Measurements from ENCODE around the gene DPP6.

DPP6 gene

GRCh38 chr7:154913638-154914307, 861.6 kb downstream of the DPP6 start:
- no peak overlapping the region for H3K27ac ChIP-seq

GRCh38 chr7:154914308-154914995, 862.3 kb downstream of the DPP6 start:
- no peaks in the 10 kb centered on the region for H3K27me3 ChIP-seq (ENCODE audit: control insufficient read depth, insufficient read depth, low read length)
- no peak overlapping the region for H3K27ac ChIP-seq
- H3K9me3 ChIP-seq (ENCODE audit: control insufficient read depth, low read length) = no peaks in the 10 kb centered on the region
- peak overlapping the region; percentile 97 for H2AFZ ChIP-seq
- no peak overlapping the region for H3K4me3 ChIP-seq (ENCODE audit: low read depth, low read length)
- TF ChIP-seq CTCF (IDR thresholded peaks at IDR 0.05) = no peak
- H3K4me1 ChIP-seq = peaks cover 28% of the 10 kb centered on the region
- H3K4me2 ChIP-seq (ENCODE audit: low read length) = no peak overlapping the region
- H3K36me3 ChIP-seq (ENCODE audit: control insufficient read depth, insufficient read depth, low read length) = no peaks in the 10 kb centered on the region
- no peak overlapping the region for H3K9ac ChIP-seq
- H3K79me2 ChIP-seq = no peaks in the 10 kb centered on the region

More at GRCh38 chr7:154913638-154914307, 861.6 kb downstream of the DPP6 start:
- peak; percentile 94 for TF ChIP-seq CTCF (IDR thresholded peaks at IDR 0.05)
- H3K9ac ChIP-seq = no peak overlapping the region
- H3K27me3 ChIP-seq (ENCODE audit: control insufficient read depth, insufficient read depth, low read length) = no peaks in the 10 kb centered on the region
- H3K4me3 ChIP-seq (ENCODE audit: low read depth, low read length) = no peak overlapping the region
- H3K4me1 ChIP-seq = peaks cover 28% of the 10 kb centered on the region
- no peak overlapping the region for H3K4me2 ChIP-seq (ENCODE audit: low read length)
- H3K9me3 ChIP-seq (ENCODE audit: control insufficient read depth, low read length) = no peaks in the 10 kb centered on the region
- H3K36me3 ChIP-seq (ENCODE audit: control insufficient read depth, insufficient read depth, low read length) = no peaks in the 10 kb centered on the region
- H3K79me2 ChIP-seq = no peaks in the 10 kb centered on the region
- peak overlapping the region; percentile 97 for H2AFZ ChIP-seq

- no peaks in the 10 kb centered on the region for H3K36me3 ChIP-seq (ENCODE audit: control insufficient read depth, insufficient read depth, low read length)
- H3K9ac ChIP-seq = no peak overlapping the region
- H3K27me3 ChIP-seq (ENCODE audit: control insufficient read depth, insufficient read depth, low read length) = no peaks in the 10 kb centered on the region
- no peak for TF ChIP-seq CTCF (IDR thresholded peaks at IDR 0.05)
- H3K4me2 ChIP-seq (ENCODE audit: low read length) = no peak overlapping the region
- peaks cover 28% of the 10 kb centered on the region for H3K4me1 ChIP-seq
- H3K27ac ChIP-seq = no peak overlapping the region
- no peak overlapping the region for H2AFZ ChIP-seq
- no peaks in the 10 kb centered on the region for H3K9me3 ChIP-seq (ENCODE audit: control insufficient read depth, low read length)
- no peak overlapping the region for H3K4me3 ChIP-seq (ENCODE audit: low read depth, low read length)
- no peaks in the 10 kb centered on the region for H3K79me2 ChIP-seq
Observed at GRCh38 chr7:154914996-154915380, 862.8 kb downstream of the DPP6 start.

GRCh38 chr7:154915600-154915999, 863.4 kb downstream of the DPP6 start:
- H3K79me2 ChIP-seq = no peaks in the 10 kb centered on the region
- H3K4me1 ChIP-seq = peaks cover 23% of the 10 kb centered on the region
- no peak overlapping the region for H2AFZ ChIP-seq
- no peak overlapping the region for H3K27ac ChIP-seq
- H3K36me3 ChIP-seq (ENCODE audit: control insufficient read depth, insufficient read depth, low read length) = no peaks in the 10 kb centered on the region
- TF ChIP-seq CTCF (IDR thresholded peaks at IDR 0.05) = no peak
- H3K4me3 ChIP-seq (ENCODE audit: low read depth, low read length) = no peak overlapping the region
- no peaks in the 10 kb centered on the region for H3K27me3 ChIP-seq (ENCODE audit: control insufficient read depth, insufficient read depth, low read length)
- no peak overlapping the region for H3K4me2 ChIP-seq (ENCODE audit: low read length)
- H3K9ac ChIP-seq = no peak overlapping the region
- no peaks in the 10 kb centered on the region for H3K9me3 ChIP-seq (ENCODE audit: control insufficient read depth, low read length)
